Activated CD8-positive, alpha-beta memory T cell treated with anti-CD3 and anti-CD28 coated beads, Interleukin-2, amount 50 U/mL, for 4 hours (primary cell): Measurements from ENCODE around the gene ARHGAP28.
"Not testable (repeated sequence)": the region's sequence is repeated elsewhere in the genome, so short reads cannot be mapped to it uniquely, and the experiment has no call there.

Experiments
- DNase-seq: peaks from one replicate; pipeline ENCODE4 v3.0.0-alpha.2; 2020

Gene ARHGAP28

GRCh38 chr18:6938403-6938802, 208.9 kb downstream of the ARHGAP28 start:
- DNase-seq = not testable (repeated sequence)

- no peak for DNase-seq
Measured at GRCh38 chr18:6939972-6940371, 210.5 kb downstream of the ARHGAP28 start.

GRCh38 chr18:6940451-6940850, 210.9 kb downstream of the ARHGAP28 start:
- DNase-seq = no peak

DNA sequence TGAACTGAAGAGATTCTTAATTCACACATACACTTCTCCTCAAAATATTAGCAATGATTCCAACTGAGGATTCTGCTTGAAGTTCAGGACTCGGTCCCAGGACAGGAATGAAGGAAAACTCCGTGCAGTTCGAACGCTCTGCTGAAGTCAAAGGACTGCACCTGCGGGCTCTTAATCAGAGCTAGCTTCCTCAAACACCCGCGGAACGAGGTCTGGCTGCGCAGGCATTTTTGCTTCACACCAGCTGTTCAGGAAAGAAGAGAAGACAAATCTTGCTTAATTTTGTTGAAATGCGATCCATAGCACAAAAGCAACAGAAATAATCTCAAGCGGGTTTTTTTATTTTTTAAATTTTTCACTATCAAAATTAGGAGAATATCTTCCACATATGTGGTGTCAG, 212.5 kb downstream of the ARHGAP28 start:
- DNase-seq = no peak

- no peak for DNase-seq
Measured at GRCh38 chr18:6942742-6943141, 213.2 kb downstream of the ARHGAP28 start.

DNA sequence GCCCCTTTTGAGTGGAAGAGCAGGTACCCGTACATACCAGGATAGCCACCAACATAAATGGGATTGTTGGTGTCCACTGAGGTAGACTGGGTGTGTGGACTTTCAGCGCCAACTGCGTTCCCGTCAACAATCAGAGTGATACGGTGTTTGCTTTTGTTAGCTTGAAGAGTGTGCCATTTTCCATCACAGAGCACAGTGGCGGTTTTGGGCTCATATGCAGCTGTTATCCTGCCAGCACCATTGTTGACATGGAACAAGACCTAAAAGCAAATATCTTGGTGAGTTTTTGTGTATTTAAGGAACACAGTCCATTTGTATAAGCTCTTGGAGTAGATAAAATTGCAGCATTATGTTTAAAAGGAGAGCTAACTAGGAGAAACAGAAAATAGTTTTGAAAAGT, 213.6 kb downstream of the ARHGAP28 start:
- DNase-seq = no peak

DNA sequence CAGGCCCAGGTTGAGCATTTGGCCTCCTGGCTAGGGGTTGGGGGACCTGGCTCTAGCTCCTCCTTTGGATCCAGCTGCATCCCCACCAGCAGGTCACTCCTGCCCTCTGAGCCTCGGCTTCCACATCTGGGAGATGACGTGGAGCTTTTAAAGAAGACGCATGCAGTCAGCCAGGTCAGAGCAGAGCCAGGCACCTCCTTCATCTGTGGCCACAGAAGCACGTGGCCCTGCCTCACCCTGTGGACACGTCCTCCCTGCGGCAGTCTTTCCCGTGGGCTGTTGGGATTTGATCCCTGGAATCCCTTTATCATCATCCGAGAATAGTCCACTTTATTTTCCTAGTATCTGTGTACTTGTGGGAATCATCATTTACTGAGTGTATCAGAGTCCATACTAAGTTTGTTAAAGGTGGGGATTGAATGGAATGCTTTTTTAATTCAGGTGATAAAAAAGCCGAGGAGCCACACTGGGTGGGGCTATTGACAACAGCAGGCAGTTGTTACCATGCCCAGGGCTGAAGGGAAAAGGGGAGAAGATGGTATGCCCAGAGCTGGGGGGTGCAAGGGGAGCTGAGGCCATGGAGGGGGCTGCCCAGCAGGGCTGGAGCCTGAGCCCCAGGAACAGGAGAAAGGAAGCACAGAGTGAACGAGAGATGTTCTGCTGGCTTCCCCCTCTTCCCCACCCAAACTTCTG, 218.0 kb downstream of the ARHGAP28 start:
- DNase-seq = no peak

DNA sequence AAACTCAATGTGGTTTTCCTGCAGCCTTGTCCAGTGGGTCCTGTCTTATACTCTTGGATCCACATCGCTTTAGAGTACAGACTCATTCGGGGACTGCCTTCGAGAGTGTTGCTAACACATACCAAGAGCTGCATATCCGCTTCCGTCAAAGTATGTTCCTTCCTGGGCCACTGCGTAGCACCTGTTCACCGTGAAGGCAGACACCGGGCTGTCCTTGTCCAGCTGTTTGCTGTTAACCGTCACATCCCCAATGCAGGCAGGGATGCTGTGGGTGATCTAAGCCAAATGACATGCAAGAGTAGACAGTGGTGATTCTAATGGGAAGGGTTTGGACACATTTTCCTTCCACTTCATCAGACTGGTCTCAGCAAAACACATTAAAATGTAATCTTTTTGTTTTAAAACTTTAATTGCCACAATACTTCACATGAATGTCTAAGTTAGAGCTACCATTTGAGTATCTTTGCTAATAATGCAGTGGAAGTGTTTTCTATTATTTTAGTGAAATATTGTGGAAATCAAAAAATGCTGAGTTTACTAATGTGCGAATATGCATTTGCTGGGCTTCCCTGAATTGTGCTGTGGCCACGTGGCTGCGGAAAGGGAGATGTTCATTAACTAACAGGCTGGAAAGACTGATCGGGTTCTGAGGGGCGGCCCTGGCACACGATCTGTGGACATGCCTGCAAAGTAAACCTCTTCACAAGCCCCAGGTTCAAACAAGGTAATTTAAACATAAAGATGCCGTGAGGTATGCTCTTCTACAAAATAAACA, 219.0 kb downstream of the ARHGAP28 start:
- DNase-seq = no peak

DNA sequence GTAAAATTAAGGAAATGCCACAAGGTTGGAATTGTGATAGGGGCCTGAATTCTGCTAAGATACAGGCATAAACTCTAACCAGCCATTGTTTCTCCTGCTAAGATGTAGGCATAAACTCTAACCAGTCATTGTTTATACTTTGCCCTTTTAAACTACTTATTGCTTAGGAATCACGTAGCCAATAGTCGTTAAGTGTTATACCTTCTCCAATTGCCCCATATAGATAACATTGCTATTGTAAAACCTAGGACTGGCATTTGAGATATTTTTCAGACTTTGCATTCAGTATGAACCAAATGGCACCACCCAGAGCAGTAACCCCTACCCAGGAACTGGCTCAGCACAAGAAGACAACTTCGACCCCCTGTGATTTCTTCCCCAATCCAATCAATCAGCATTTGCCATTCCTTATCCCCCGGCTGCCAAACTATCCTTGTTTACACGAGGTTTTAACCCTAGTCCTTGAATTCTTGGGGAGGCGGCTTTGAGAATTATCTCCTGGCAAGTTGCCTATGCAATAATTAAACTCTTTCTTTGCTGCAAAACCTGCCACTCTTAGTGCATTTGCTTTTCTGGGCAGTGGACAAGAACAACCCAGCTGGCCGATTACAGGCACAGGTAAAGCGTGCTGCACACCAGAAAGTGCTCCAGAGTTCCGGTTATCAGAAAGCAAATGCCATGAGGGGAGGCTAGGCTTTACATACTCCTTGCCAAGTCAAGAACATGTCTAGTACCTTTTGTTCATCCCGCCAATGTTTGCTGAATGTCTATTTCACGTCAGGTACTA, 220.5 kb downstream of the ARHGAP28 start:
- DNase-seq = no peak

- DNase-seq = no peak
Measured at GRCh38 chr18:6950641-6951040, 221.1 kb downstream of the ARHGAP28 start.

- DNase-seq = no peak
Measured at GRCh38 chr18:6951336-6952090, 222.0 kb downstream of the ARHGAP28 start.

DNA sequence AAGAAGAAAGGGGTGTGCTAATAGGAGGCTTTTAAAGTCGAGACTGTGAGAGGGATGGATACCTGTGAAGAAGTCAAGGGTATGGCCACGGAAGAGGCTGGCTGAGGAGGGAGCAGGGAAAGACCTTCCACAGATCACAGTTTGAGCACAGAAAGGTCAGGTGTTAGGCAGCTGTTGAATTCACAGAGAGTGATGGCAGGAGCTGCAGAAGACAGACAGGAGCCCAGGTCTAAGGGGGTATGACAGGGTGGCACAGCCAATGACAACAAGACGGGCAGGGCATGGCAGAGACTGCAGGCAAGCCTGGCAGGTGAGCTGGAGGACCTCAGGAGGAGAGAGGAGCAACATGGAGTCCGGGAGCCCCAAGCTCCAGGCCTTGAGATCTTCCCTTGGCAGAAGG, 225.0 kb downstream of the ARHGAP28 start:
- DNase-seq = no peak

GRCh38 chr18:6955304-6955703, 225.8 kb downstream of the ARHGAP28 start:
- no peak for DNase-seq

- no peak for DNase-seq
Measured at GRCh38 chr18:6956495-6956894, 227.0 kb downstream of the ARHGAP28 start.

DNA sequence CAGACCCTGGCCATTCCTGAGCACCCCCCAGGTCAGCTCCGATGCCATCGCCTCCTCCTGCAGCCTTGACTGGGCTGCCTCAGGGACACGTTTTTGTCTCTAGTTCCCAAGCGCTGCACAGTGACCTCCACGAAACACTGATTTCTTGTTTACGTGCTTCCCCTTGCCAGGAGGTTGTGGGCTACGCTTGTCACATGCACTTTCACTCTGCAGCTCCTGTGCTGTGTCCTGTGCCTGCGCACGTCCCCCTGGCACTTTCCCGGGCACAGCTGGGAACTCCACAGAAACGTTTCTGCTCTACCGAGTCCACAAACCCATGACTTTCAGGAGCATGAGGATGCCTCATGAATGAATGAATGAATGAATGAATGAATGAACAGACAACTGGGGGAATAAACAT, 227.5 kb downstream of the ARHGAP28 start:
- DNase-seq = no peak

DNA sequence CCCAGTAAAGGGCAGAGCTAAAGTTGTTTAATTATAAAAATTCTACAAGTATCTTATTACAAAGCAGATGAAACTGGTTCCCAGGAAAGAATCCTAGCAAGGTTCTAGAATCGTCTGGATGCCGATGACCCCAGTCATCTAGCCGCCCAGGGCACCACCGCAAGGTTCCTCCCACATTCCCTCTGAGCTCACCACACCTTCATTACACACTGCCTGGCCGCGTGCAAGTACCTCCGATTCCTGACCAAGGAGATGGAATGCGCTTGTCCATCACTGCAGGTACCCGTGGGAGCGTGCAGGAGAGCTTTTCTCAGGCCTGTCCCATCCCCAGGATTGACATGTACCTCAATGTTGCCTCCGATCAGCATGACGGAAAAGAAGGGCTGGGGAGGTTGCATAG, 229.6 kb downstream of the ARHGAP28 start:
- DNase-seq = no peak

DNA sequence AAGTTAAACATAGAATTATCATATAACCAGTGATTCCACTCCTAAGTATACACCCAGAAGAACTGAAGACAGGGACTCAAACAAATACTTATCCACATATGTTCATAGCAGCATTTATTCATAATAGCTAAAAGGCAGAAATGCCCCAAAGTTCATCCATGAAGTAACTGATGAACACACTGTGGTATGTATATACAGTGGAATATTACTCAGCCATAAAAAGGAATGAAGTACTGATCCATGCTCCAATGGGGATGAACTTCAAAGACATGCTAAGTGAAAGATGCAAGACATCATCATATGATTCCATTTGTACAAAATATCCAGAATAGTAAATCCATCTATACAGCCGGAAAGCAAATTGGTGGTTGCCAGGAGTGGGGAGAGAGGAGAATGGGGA, 230.6 kb downstream of the ARHGAP28 start:
- DNase-seq = no peak

DNA sequence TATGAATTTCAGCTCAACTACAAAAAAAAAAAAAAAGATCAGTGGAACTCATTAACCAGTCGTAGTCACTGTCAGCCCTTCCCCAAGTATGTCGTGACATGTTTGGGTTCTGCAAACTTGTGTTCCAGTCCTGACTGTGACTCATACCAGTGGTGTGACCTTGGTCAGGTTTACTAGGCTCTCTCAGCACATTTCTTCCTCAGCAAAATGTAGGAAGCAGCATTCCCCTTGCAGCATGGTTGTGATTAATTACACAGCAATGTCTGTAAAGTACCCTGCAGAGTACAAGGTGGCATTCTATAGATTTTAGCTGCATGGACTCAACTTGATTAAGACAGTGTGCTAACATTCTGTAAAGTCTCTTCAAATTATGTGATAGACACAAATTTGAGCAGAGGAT, 231.1 kb downstream of the ARHGAP28 start:
- DNase-seq = no peak

DNA sequence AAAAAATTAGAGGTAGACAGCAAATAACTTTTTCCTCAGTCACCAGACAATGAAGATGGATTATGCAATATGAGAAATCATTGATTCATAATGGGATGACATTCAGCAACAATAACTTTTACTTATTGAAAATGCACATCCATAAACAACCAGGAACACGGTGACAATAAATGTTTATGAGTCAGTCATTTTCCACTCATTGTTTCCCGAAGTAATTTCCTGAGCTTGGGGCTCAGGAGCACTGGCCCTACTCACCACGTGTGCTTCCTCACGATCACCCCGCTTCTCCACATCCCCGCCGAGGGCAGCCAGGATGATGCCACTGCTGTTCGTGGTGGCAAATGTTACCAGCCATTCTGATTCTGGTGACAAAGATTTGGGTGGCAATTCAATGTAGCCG, 231.8 kb downstream of the ARHGAP28 start:
- no peak for DNase-seq

GRCh38 chr18:6962571-6963451, 233.3 kb downstream of the ARHGAP28 start:
- no peak for DNase-seq

GRCh38 chr18:6963452-6964097, 234.1 kb downstream of the ARHGAP28 start:
- no peak for DNase-seq
